HepG2 (cell line): ENCODE data around the gene CFAP221. TPM values are rescaled to one million over a fixed set of nuclear protein-coding genes. Genes with fewer than 3 reads are reported as not detected.
A peak's percentile ranks its signal among the peaks of the same experiment; 100 is the strongest.

Experiments
- HIVEP1 ChIP-seq: sonication (generic); formaldehyde crosslinking; IDR thresholded peaks from 2 replicates; pipeline ENCODE4 v1.4.0; 2020; ENCODE audit warnings: mild to moderate bottlenecking, missing genetic modification reagents
- HNRNPL ChIP-seq: fragments of 200-400 bp; formaldehyde crosslinking; IDR thresholded peaks from 2 replicates; pipeline ENCODE4 v1.6.1; 2017; ENCODE audit warnings: mild to moderate bottlenecking, low read depth, low read length
- JARID2 ChIP-seq: sonication (generic); formaldehyde crosslinking; IDR thresholded peaks from 2 replicates; pipeline ENCODE4 v1.8.1; 2023; ENCODE audit warnings: missing genetic modification reagents, inconsistent platforms; ENCODE audit not compliant: insufficient replicate concordance
- MAFG ChIP-seq: sonication (generic); formaldehyde crosslinking; IDR thresholded peaks from 2 replicates; pipeline ENCODE4 v1.5.1; 2020; ENCODE audit warnings: mild to moderate bottlenecking, missing genetic modification reagents
- MED1 ChIP-seq: sonication (generic); formaldehyde crosslinking; IDR thresholded peaks from 2 replicates; pipeline ENCODE4 v1.4.0; 2020; ENCODE audit warnings: missing genetic modification reagents
- PAWR ChIP-seq: sonication (generic); formaldehyde crosslinking; IDR thresholded peaks from 2 replicates; pipeline ENCODE4 v1.4.0; 2020; ENCODE audit warnings: missing genetic modification reagents, mild to moderate bottlenecking, borderline replicate concordance
- PCBP2 ChIP-seq: fragments of 200-400 bp; formaldehyde crosslinking; optimal IDR thresholded peaks from 2 replicates; pipeline ENCODE3; 2018; ENCODE audit warnings: low read length, low read depth; ENCODE audit not compliant: poor library complexity, severe bottlenecking
- POLR2AphosphoS2 ChIP-seq: IDR thresholded peaks from 2 replicates; pipeline ENCODE4 v1.6.1; 2011; ENCODE audit warnings: low read depth, low read length, improper control_type of control experiment
- SALL2 ChIP-seq: sonication (generic); formaldehyde crosslinking; IDR thresholded peaks from 2 replicates; pipeline ENCODE4 v1.8.1; 2023; ENCODE audit warnings: mild to moderate bottlenecking, missing genetic modification reagents, inconsistent platforms
- SNAPC5 ChIP-seq: sonication (generic); formaldehyde crosslinking; IDR thresholded peaks from 2 replicates; pipeline ENCODE4 v1.8.1; 2023; ENCODE audit warnings: mild to moderate bottlenecking, missing genetic modification reagents, borderline replicate concordance
- TFDP1 ChIP-seq: IDR thresholded peaks from 2 replicates; pipeline ENCODE4 v1.6.1; 2016; ENCODE audit warnings: missing compliant biosample characterization, missing genetic modification reagents, borderline replicate concordance
- ZNF34 ChIP-seq: sonication (generic); formaldehyde crosslinking; IDR thresholded peaks from 2 replicates; pipeline ENCODE4 v1.4.0; 2020; ENCODE audit warnings: mild to moderate bottlenecking, missing genetic modification reagents, borderline replicate concordance
- ZNF484 ChIP-seq: sonication (generic); formaldehyde crosslinking; IDR thresholded peaks from 2 replicates; pipeline ENCODE4 v1.5.1; 2020; ENCODE audit warnings: mild to moderate bottlenecking, low read depth, missing genetic modification reagents, borderline replicate concordance
- ZNF496 ChIP-seq: sonication (generic); formaldehyde crosslinking; IDR thresholded peaks from 2 replicates; pipeline ENCODE4 v1.8.1; 2023; ENCODE audit warnings: mild to moderate bottlenecking, moderate library complexity, missing genetic modification reagents; ENCODE audit not compliant: insufficient replicate concordance
- ZNF552 ChIP-seq: sonication (generic); formaldehyde crosslinking; IDR thresholded peaks from 2 replicates; pipeline ENCODE4 v1.9.0; 2022; ENCODE audit warnings: missing genetic modification reagents, mild to moderate bottlenecking, borderline replicate concordance
- ZNF776 ChIP-seq: sonication (generic); formaldehyde crosslinking; IDR thresholded peaks from 2 replicates; pipeline ENCODE4 v1.4.0; 2020; ENCODE audit warnings: mild to moderate bottlenecking, missing genetic modification reagents
- polyA plus RNA-seq, 8 experiments: library from polyadenylated mRNA; depleted of rRNA in 3 of 8; stranded (reverse) in 7 of 8; unstranded in 1 of 8; fragments of >200 nt; fragmentation: Illumina TruSeq in 4 of 8; extraction: Trizol in 4 of 8; gene quantifications; 2 replicates each; pipeline versions ENCODE4 v1.2.1 to v1.2.3, GENCODE V29; 2011 to 2016; ENCODE audit warnings: low read depth in 4 of 8, missing spikeins in 1 of 8, mixed read lengths in 1 of 8; ENCODE audit not compliant: insufficient read depth in 1 of 8
- total RNA-seq, 5 experiments: library from RNA; depleted of rRNA; stranded (reverse); fragments of >200 nt; fragmentation: Illumina TruSeq; extraction: Trizol; gene quantifications; 2 replicates each; pipeline ENCODE4 v1.2.3, GENCODE V29; 2016; ENCODE audit warnings: low read depth in 1 of 5
- TF ChIP-seq, protein P1 (sequence below): sonication (generic); formaldehyde crosslinking; IDR thresholded peaks from 2 replicates; pipeline ENCODE4 v1.4.0; 2020; ENCODE audit warnings: mild to moderate bottlenecking, missing genetic modification reagents, borderline replicate concordance
- TF ChIP-seq, protein P2 (sequence below): sonication (generic); formaldehyde crosslinking; IDR thresholded peaks from 2 replicates; pipeline ENCODE4 v1.8.0; 2022; ENCODE audit warnings: missing genetic modification reagents, mild to moderate bottlenecking, borderline replicate concordance
- TF ChIP-seq, protein P3 (sequence below): sonication (generic); formaldehyde crosslinking; IDR thresholded peaks from 2 replicates; pipeline ENCODE4 v1.4.0; 2020; ENCODE audit warnings: missing genetic modification reagents

The CFAP221 gene
- total and polyA plus RNA-seq, 2 of the 13 experiments (the other 11 are each of a cell fraction or from before 2014, with no cell fraction given), result not detected

DNA sequence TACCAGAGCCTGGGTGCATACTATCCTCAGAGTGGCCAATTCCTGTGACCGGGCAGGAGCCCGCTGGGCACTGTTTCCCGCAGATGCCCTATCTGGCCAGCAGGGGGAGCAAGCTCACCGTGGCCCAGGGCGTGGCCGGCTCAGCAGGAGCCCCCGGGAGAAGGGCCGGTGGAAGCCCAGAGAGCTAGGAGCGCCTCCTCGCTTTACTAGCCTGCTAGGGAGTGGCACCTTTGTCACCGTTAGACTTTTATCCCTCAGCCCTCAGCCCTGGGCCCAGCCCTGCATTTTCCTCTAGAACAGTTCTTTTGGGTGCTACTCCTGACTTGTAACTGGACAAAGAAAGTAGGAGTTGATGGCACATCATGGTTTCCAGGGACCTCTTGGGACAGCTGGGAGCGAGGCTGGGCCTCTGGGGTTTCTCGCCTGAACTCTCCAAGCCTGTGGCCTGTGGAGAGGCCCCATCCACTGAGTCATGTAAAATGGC lies 158.7 kb downstream of the CFAP221 start (continued):
- TF ChIP-seq SALL2 (CRISPR knock-in tag) (0 out of 2 replicates have a peak, but pooled peaks have one; percentile 59), JARID2 (no peak), ZNF484 (CRISPR knock-in tag) (no peak), TFDP1 (CRISPR knock-in tag) (no peak), ZNF776 (no peak), HIVEP1 (CRISPR knock-in tag) (peak; percentile 20; the same call in 1 of the 2 replicates), ZNF552 (CRISPR knock-in tag) (no peak), POLR2AphosphoS2 (no peak), SNAPC5 (CRISPR knock-in tag) (no peak), PAWR (no peak), ZNF34 (CRISPR knock-in tag) (0 out of 2 replicates have a peak, but pooled peaks have one; percentile 47), HNRNPL (0 out of 2 replicates have a peak, but pooled peaks have one; percentile 63), ZNF496 (no peak), MED1 (peak; percentile 68; the same call in 1 of the 2 replicates), MAFG (CRISPR knock-in tag) (no peak), PCBP2 (no peak)
- TF ChIP-seq, protein P1, sequence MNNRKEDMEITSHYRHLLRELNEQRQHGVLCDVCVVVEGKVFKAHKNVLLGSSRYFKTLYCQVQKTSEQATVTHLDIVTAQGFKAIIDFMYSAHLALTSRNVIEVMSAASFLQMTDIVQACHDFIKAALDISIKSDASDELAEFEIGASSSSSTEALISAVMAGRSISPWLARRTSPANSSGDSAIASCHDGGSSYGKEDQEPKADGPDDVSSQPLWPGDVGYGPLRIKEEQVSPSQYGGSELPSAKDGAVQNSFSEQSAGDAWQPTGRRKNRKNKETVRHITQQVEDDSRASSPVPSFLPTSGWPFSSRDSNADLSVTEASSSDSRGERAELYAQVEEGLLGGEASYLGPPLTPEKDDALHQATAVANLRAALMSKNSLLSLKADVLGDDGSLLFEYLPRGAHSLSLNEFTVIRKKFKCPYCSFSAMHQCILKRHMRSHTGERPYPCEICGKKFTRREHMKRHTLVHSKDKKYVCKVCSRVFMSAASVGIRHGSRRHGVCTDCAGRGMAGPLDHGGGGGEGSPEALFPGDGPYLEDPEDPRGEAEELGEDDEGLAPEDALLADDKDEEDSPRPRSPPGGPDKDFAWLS (CRISPR knock-in tag), result no peak
- TF ChIP-seq, protein P2, sequence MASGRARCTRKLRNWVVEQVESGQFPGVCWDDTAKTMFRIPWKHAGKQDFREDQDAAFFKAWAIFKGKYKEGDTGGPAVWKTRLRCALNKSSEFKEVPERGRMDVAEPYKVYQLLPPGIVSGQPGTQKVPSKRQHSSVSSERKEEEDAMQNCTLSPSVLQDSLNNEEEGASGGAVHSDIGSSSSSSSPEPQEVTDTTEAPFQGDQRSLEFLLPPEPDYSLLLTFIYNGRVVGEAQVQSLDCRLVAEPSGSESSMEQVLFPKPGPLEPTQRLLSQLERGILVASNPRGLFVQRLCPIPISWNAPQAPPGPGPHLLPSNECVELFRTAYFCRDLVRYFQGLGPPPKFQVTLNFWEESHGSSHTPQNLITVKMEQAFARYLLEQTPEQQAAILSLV (CRISPR knock-in tag), result no peak
- TF ChIP-seq, protein P3, sequence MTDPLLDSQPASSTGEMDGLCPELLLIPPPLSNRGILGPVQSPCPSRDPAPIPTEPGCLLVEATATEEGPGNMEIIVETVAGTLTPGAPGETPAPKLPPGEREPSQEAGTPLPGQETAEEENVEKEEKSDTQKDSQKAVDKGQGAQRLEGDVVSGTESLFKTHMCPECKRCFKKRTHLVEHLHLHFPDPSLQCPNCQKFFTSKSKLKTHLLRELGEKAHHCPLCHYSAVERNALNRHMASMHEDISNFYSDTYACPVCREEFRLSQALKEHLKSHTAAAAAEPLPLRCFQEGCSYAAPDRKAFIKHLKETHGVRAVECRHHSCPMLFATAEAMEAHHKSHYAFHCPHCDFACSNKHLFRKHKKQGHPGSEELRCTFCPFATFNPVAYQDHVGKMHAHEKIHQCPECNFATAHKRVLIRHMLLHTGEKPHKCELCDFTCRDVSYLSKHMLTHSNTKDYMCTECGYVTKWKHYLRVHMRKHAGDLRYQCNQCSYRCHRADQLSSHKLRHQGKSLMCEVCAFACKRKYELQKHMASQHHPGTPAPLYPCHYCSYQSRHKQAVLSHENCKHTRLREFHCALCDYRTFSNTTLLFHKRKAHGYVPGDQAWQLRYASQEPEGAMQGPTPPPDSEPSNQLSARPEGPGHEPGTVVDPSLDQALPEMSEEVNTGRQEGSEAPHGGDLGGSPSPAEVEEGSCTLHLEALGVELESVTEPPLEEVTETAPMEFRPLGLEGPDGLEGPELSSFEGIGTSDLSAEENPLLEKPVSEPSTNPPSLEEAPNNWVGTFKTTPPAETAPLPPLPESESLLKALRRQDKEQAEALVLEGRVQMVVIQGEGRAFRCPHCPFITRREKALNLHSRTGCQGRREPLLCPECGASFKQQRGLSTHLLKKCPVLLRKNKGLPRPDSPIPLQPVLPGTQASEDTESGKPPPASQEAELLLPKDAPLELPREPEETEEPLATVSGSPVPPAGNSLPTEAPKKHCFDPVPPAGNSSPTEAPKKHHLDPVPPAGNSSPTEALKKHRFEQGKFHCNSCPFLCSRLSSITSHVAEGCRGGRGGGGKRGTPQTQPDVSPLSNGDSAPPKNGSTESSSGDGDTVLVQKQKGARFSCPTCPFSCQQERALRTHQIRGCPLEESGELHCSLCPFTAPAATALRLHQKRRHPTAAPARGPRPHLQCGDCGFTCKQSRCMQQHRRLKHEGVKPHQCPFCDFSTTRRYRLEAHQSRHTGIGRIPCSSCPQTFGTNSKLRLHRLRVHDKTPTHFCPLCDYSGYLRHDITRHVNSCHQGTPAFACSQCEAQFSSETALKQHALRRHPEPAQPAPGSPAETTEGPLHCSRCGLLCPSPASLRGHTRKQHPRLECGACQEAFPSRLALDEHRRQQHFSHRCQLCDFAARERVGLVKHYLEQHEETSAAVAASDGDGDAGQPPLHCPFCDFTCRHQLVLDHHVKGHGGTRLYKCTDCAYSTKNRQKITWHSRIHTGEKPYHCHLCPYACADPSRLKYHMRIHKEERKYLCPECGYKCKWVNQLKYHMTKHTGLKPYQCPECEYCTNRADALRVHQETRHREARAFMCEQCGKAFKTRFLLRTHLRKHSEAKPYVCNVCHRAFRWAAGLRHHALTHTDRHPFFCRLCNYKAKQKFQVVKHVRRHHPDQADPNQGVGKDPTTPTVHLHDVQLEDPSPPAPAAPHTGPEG (CRISPR knock-in tag), result no peak
